GM19455 (cell line): ENCODE measurements around the gene TCF19.
A peak's percentile ranks its signal among the peaks of the same experiment; 100 is the strongest.
"Not testable (repeated sequence)": the region's sequence is repeated elsewhere in the genome, so short reads cannot be mapped to it uniquely, and the experiment has no call there.

ENCODE experiments used
- ATAC-seq: cut with Tn5 transposase; IDR thresholded peaks from one replicate; pipeline ENCODE4 v1.9.1; 2021; ENCODE audit not compliant: unreplicated experiment

The TCF19 gene

DNA sequence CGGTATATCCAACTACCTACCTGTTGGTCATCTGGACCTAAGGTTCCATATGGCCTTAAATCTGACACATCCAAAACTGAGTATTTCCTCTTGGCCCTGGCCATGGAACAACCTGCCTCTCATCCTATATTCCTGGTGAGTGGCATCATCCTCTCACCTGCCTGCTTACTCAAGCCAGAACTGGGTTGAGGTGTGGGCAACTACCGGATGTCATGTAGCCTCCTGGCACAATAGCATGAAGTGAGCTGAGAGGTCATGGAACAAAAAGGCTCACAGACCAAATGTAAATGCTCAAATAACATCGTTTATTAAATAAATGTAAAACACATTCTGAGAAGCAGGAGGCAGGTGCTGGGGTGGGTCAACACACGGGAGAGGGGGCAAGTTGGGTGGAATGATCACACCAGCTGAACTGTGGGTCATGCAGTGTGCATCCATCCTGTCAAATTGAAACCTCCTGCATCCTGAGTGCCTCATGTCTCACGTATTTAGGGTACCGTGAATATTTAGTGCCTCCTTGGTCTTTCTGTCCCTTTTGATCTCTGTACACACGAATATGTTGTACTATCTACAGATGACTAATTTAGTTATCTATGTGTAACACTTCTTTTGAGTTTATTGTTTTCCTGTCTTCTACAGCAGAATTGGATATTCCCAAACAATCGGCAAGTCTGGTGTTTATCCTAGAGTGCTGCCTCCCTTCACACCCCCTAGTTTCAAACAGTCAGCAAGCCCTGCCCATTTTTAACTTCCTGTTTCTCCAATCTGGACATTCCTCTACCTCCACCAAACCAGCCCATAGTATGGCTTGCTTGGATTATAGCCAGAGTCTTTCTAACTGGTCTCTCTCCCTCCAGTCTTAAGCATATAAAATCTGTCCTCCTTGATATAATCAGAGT, 20.0 kb downstream of the TCF19 start:
- no peak for ATAC-seq

DNA sequence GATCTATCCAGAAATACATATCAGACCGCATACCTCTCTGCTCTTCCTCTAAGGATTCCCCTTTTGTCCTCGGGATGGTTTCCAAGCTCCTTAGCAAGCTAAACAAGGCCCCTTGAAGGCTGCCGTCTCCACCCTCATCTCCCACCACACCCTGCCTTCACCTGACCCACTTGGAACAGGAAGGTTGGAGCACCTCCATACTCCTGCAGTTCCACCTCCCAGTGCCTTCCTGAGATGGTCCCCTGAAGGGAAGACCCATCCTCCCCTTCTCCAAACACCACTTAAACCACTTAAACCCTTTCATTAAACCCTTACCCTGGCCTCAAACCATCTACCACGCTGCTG, 20.6 kb downstream of the TCF19 start:
- ATAC-seq: no peak

DNA sequence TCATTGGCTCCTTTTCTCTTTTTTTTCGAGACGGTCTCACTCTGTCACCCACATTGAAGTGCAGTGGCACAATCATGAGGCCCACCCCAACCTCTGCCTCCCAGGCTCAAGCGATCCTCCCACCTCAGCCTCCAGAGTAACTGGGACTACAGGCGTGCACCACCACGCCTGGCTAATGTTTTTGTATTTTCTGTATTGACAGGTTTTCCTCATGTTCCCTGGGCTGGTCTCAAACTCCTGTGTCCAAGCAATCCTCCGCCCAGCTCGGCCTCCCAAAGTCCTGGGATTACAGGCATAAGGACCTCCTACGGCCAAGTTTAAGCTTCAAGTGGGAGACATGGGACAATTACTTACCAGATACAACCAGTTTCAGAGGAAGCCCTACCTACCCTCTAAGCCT, 21.5 kb downstream of the TCF19 start:
- no peak for ATAC-seq

DNA sequence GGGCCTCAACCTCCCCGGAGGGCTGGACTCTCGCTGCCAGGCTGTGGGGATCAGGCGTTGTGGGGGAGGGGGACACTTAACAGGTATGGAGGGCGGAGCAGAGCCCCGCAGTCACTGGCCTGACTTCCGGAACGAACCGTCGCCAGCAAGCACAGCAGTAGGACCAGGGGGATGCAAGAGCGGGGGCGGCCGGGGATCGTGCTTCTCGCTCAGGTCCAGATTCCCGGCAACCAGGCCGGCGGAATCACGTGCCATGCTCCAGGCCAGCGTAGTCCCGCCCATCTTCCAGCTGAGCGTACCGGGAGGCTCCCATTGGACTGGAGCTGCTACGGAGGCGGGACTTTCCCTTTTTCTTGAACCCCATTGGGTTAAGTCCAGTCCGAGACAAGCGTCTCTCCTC, 22.1 kb downstream of the TCF19 start:
- no peak for ATAC-seq

DNA sequence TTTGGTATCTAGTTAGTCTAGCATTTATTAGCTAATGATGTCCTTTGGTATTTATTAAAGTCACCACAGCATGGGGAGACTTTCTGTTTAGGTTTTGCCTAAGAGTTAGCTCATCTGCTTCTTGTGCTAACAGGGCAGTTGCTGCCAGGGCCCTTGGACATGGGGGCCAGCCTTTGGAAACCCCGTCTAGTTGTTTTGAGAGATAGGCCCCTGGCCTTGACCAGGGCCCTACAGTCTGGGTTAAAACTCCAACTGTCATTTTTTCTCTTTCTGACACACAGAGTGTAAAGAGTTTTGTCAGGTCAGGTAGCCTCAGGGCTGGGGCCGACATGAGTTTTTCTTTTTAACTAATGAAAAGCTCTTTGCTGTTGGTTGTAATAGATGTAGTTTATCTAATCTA, 24.9 kb downstream of the TCF19 start:
- not testable (repeated sequence) for ATAC-seq

DNA sequence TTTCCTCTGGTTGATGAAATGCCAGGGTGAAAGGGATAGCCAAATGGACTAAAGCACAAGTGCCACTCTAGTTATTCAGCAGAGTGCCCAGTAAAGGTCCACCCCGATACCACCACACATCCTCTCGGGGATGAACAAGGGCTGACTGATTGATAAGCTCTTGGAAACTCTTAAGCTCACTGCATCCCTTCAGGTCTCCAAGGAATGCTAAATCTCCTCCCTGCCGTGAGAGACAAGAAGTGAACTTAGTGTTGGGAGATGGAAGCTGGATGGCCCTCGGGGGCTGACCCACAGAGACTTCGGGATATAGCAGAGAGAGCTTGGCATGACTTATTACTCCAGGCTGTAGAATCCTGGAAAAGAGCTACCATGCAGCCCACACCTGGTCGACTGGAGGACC, 25.5 kb downstream of the TCF19 start:
- not testable (repeated sequence) for ATAC-seq

DNA sequence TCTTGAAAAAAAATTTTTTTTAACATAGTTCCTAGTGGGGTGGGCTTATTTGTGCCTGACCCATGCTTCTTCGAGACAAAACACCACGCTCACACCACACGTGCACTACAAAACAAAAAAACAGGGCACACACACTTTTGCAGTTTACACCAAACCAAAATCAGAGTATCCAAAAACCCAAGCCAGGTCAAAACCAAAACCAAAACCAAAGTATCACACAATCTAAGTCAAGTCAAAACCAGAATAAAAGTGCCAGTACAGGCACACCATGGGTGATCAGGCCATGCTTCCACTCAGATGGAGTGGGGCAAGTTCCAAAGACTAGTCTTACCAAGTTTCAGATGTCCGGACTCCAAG, 27.3 kb downstream of the TCF19 start:
- not testable (repeated sequence) for ATAC-seq

DNA sequence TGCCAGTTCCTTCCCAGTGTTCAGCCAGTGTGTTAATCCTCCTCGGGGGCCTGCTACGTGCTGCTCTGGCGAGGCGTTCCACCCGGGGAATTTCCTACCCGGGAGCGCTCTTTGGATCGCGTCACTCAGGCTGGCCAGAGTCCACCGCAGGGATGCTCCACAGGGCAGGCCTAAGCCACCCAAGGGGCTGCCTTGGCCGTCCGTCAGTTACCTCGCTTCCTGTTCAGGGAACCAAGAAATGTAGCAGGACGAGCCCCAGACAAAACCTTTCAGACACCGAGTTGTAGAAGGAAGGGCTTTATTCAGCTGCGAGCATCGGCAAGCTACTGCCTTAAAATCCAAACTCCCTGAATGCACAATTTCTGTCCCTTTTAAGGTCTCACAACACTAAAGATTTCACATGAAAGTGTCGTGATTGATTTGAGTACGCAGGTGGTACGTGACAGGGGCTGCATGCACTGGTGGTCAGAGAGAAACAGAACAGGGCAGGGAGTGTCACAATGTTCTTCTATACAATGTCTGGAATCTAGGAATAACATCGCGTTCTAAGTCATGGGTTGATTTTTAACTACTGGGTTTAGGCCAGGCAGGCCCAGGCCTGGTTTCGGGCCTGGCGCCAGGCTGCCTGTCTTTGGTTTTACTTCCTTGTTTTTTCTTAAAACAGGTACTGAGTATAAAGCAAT, 27.8 kb downstream of the TCF19 start:
- no peak for ATAC-seq

DNA sequence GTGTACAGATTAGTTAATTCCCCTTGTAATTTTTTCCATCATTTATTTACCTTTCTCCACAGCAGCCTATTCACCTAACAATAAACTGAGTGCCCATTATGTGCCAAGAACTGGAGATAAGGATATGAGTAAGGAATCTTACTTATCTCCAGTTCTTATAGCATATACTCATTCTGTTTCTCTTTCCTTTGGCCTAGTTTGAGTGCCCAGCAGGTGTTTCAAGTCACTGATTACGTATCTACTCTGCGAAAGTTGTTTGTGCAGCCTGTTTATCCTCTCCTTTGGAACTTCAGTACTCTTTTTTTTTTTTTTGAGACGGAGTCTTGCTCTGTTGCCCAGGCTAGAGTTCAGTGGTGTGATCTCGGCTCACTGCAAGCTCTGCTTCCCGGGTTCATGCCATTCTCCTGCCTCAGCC, 29.4 kb downstream of the TCF19 start:
- ATAC-seq: no peak

DNA sequence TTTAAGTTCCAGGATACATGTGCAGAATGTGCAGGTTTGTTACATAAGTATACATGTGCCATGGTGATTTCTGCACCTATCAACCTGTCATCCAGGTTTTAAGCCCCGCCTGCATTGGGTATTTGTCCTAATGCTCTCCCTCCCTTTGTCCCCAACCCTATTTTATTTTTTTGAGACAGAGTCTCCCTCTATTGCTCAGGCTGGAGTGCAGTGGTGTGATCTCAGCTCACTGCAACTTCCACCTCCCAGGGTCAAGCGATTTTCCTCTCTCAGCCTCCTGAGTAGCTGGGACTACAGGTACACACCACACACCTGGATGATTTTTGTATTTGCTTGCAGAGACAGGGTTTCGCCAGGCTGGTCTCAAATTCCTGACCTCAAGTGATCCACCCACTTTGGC, 30.8 kb downstream of the TCF19 start:
- ATAC-seq: not testable (repeated sequence)

DNA sequence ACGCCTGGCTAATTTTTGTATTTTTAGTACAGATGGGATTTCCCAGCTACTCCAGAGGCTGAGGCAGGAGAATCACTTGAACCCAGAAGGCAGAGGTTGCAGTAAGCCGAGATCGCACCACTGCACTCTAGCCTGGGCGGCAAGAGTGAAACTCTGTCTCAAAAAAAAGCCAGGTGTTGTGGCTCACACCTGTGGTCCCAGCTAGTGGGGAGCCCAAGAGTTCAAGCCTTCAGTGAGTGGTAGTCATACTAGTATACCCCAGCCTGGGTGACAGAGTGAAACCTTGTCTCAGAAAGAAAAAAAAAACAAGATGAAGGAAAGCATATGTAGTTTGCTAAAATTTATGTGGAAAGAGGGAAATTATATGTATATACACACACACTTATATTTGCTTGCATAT, 32.1 kb downstream of the TCF19 start:
- ATAC-seq: peak; percentile 65

DNA sequence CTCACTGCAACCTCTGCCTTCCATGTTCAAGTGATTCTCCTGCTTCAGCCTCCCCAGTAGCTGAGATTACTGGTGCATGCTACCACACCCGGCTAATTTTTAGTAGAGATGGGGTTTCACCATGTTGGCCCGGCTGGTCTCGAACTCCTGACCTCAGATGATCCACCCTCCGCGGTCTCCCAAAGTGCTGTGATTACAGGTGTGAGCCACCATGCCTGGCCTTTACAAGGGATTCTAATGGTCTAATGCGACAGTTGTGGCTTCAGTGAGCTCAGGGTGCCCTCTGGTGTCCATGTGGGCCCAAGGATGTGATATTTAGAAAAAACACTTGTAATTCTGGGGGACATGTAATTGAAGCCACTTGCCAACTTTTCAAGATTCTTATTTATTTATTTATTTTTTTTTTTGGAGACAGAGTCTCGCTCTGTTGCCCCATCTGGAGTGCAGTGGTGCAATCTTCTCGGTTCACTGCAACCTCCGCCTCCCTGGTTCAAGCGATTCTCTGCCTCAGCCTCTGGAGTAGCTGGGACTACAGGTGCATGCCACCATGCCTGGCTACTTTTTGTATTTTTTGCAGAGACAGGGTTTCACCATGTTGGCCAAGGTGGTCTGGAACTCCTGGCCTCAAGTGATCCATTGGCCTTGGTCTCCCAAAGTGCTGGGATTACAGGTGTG, 34.2 kb downstream of the TCF19 start:
- ATAC-seq: not testable (repeated sequence)

DNA sequence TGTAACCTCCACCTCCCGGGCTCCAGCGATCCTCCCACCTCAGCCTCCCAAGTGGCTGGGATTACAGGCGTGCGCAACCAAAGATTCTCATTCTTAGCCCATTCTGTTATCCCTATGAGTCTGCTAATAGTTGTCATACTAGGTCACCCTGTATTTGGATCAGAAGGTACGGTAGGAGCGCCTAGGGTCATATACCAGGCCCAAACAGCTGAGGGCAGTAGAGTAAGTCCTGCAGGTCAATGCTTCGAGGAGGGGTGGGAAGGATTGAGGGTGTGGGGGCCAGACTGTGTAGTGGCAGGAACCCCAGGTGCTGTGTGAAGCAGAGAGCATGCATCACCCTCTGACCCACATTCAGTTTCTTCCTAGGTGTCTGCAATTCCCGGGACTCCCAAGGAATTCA, 34.8 kb downstream of the TCF19 start:
- ATAC-seq: no peak

DNA sequence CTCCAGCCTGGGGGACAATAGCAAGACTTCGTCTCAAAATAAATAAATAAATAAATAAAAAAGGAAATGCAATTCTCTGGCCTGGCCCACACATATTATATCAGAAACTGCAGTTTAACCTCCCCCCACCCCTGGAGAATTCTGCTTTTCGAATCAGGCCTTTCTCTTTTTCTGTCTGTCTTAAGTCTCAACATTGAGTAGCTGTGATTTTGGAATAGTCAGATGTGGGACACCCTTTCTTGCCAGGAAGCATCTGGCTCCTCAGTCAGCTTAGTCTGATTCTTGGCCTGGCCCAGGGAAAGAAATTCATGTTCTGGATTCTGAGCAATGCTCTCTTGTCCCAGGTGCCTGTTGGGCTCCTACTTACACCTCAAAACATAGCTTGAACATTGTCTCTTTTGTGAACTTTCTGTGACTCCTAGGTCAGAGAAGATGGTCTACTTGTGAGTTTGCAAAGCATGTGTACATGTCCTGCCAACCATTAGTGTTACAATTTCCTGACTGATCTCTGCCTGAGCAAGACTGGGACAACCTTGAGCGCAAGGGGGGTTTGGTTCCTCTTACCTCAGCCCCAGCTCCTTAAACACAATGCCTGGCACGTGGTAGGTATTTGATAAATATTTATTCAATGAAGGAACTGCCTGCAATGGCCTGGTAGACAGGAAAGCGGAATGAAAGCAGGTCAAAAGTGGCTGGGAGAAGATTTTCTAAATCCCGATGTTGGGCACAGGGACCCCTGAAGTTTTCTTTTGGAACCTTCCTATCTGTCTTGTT, 35.9 kb downstream of the TCF19 start:
- ATAC-seq: no peak

DNA sequence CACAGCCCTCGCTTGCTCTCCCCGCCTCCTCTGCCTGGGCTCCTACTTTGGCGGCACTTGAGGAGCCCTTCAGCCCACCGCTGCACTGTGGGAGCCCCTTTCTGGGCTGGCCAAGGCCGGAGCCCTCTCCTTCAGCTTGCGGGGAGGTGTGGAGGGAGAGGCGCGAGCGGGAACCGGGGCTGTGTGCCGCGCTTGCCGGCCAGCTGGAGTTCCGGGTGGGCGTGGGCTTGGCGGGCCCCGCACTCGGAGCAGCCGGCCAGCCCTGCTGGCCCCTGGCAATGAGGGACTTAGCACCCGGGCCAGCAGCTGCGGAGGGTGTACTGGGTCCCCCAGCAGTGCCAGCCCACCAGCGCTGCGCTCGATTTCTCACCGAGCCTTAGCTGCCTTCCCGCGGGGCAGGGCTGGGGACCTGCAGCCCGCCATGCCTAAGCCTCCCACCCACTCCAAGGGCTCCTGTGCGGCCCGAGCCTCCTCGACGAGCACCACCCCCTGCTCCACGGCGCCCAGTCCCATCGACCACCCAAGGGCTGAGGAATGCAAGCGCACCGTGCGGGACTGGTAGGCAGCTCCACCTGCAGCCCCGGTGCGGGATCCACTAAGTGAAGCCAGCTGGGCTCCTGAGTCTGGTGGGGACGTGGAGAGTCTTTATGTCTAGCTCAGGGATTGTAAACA, 37.1 kb downstream of the TCF19 start:
- ATAC-seq: not testable (repeated sequence)

DNA sequence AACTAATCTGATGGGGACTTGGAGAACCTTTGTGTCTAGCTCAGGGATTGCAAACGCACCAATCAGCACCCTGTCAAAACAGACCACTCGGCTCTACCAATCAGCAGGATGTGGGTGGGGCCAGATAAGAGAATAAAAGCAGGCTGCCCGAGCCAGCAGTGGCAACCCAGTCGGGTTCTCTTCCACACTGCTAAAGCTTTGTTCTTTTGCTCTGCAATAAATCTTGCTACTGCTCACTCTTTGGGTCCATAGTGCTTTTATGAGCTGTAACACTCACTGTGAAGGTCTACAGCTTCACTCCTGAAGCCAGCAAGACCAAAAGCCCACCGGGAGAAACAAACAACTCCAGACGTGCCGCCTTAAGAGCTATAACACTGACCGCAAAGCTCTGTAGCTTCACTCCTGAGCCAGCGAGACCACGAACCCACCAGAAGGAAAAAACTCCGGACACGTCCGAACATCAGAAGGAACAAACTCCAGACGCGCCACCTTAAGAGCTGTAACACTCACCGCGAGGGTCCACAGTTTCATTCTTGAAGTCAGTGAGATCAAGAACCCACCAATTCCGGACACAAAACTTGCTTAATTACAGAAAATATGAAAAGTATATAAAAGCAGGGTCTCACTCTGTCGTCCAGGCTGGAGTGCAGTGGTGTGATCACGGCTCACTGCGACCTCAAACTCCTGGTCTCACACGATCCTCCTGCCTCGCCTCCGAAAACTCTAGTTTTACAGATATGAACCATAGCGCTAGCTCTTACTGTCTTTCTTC, 38.0 kb downstream of the TCF19 start:
- ATAC-seq: not testable (repeated sequence)

DNA sequence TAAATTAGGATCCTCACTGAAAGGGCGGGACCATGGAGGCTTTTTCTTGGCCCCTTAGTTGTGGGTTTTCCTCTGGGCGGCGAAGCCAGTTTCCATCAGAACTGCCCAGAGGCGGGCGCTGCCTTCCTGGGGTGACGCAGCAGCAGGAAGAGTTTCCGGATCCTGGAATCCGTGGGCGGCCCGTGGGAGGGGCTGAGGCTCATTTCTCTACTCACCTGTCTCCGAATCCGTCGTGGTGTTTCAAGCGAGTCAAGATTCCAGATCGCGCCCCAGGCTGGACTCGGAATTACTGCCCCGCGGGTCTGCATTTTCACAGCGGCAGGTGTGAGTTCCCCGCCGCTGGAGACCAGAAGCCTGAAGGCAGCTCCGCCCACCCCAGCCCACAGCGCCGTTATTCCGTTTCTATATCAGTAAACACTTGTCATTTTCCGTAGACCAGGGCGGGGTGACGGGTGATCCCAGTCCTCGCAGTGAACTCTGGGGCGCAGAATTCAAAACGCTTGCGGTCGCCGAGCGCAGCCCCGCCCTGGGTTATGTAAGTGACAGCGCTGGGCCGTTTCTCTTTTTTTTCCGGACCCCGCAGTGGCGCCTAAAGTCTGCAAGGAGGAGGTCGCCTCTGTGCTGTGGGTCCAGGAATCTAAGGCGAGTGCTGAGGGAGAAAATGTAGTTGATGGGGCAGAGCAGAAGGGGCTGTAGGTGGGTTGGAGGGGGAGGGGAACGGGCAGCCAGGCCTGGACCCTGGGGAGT, 39.3 kb downstream of the TCF19 start:
- ATAC-seq: peak; percentile 71

DNA sequence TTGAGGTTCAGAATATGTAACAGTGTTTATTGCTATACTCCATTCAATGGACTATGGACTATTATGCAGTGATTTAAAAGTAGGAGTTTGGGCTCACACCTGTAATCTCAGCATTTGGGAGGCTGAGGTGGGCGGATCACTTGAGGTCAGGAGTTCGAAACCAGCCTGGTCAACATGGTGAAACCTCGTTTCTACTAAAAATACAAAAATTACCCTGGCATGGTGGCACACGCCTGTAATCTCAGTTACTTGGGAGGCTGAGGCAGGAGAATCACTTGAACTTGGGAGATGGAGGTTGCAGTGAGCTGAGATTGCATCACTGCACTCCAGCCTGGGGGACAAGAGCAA, 40.7 kb downstream of the TCF19 start:
- ATAC-seq: not testable (repeated sequence)
